Ecto neural progenitor cell (in vitro differentiated cells): ENCODE measurements around the gene SMIM45.

ENCODE experiments used
- DNase-seq: peaks from one replicate; pipeline ENCODE4 v3.0.0-alpha.2; 2018; ENCODE audit warnings: low spot score

SMIM45 gene

DNA sequence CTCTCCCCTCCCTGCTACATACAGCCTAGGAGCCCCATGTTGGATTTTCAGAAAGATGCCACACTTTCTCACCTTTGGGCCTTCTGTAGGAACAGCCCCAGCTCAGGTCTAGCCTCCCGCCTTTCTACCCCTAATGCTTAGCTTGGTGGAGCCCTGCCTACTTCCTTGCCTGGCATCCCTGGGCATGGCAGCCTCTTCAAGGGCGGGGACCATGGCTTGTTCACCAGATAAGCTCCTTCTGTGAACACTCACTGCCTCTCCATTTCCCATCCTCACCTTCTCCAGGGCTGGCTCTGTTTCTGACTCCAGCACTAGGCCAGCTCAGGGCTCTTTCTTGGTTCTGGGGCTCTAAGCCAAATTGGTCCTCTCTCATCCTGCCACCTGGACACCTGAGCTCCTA, 18.7 kb downstream of the SMIM45 start:
- no peak for DNase-seq

DNA sequence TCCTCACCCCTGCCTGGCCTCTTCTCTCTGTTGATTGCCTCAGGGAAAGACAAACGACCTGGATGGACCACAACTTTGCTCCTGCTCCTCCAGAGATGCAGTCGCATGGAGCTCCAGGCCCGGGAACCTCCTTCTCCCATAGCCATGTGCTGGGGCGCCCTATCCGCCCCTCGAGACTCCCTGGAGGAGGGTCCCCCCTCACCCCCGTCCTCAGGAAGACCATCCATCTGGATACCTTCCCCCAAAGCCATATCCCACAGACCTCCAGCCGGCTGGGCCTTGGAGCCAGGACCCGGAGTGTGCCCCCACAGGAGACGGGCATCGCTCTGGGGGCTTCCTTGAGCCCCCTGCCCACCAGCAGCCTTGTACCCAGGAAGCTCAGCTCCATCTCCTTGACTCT, 19.5 kb downstream of the SMIM45 start:
- no peak for DNase-seq

DNA sequence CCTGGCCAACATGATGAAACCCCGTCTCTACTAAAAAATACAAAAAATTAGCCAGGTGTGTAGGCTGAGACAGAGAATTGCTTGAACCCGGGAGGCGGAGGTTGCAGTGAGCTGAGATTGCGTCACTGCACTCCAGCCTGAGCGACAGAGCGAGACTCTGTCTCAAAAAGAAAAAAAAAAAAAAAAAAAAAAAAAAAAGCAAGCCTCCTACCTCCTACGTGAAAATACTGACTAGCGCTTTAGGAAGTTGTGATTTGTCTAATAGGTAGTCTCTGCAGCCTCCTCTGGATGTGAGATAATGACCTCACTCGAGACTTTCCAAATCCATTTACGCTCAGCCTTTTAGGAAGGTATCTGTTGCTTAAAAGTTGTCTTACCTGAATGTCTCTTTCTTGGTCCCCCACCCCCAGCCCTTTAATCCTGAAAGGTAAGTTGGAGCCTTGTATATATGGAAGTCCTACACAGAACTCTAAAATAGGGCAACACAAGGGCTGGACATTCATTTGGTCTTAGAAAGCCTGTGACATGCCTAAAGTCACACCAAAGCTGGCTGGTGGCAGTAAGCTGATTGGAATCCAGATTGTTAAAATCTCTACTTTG, 22.8 kb downstream of the SMIM45 start:
- DNase-seq: no peak

DNA sequence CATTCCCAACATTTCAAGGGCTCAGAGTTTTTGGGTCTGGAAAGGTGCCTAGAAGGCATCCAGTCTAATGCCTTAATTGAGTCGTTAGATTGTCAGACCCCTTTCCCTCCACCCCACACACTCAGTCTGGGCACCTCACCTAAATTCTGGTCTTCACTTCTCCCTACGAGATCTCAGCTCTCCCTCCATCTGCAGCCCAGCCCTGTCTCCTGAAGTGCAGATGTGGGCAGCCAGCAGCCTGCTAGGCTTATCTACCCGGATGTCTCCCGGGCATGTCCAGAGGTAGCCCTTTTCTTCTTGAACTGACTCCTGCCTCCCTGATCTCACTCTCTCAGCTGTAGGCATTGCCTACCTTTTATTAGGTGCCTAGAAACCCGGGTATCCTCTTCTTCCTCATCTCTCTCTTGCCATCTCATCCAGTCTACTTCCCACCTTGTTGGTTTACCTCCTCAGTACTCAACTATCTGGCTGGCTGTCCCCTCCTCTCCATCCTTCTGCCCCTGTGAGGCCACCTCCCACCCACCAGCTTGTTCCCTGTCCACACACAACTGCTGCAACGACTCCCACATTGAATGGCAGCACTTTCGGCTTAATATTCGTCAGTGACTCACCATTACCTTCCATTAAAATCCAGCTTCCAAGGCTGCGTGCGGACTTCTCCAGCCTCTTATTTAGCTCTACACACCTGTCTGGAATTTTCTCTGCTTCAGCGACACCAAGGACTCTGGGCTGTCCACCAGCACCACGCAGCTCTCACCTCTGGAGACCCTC, 23.5 kb downstream of the SMIM45 start:
- DNase-seq: no peak

DNA sequence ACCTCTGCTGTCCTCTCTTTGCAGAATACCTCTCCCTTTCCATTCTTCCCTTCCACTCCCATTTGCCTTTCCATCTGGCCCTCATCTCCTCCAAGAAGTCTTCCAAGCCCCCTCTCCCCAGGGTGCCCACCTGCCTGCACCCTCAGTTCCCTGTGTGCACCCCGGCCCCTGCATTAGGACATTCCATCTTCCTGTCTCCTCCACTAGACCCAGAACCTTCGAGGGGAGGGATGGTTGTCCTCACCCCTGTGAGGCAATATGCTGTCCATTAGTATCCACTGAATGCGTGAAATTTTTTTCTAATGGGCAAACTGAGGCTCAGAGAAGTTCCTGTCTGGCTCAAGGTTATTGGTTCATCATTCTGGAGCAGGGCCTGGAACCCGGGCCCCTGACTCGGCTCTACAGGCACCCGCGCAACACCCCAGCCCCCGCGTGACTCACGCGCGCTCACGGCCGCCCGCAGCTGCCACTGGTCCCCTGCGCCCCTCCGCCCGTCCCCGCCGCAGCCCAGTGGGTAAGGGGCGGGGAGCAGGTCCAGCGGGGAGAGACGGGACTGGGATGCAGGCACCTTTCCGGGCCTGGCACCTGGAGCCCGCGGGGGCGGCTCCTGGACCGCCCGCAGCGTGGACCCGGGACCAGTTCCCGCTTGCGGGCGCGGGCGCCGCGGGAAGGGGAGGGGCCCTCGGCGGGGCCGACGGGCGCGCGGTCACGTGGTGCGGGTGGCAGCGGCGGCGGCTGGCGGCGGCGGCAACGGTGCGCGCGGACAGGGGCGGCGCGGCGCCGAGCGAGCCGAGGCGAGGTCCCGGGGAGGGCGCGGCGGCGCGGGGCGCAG, 24.3 kb downstream of the SMIM45 start:
- DNase-seq: peak; percentile 71

DNA sequence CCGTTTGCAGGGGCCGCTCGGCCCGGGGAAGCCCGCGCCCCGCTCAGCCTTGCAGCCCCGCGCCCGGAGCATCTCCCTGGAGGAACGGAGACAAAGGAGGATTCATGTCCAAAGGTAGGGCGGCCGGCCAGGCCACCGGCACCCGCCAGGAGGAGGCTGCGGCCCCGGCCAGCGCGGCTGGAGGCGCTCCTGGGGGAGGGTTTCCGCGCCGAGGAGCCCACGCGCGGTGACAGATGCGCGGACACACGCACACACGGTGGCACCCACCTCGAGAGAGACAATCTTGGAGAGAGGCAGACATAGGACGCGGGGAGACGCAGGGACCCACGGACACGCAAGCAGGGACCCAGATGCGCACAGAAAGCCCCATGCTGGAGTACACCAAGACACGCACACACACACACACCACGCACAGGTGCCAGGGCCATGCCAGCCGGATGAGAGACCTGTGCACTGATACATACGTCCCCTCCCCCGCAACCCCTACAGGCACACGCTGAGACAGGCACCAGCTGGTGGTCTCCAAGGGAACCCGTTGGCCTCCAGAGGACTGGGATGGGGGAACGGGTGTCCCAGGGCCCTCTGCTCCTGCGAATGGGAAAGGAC, 25.1 kb downstream of the SMIM45 start:
- peak; percentile 67 for DNase-seq

DNA sequence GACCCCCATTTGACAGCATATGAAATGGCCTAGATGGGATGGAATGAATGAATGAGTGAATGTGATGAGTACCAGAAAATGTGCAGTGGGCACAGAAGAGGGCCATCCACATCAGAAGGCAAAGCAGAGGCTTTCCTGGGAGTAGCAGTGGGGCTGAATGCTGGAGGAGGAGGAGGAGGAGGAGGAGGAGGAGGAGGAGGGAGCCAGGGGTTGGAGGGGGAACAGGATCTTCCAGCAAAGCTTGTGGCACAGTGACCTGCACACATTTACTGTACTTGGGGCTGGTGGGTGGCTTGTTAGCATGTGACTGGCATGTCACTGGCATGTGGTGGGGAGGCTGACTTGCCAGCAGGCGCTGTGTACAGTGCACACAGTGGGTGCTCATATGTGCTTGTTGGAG, 26.8 kb downstream of the SMIM45 start:
- no peak for DNase-seq

DNA sequence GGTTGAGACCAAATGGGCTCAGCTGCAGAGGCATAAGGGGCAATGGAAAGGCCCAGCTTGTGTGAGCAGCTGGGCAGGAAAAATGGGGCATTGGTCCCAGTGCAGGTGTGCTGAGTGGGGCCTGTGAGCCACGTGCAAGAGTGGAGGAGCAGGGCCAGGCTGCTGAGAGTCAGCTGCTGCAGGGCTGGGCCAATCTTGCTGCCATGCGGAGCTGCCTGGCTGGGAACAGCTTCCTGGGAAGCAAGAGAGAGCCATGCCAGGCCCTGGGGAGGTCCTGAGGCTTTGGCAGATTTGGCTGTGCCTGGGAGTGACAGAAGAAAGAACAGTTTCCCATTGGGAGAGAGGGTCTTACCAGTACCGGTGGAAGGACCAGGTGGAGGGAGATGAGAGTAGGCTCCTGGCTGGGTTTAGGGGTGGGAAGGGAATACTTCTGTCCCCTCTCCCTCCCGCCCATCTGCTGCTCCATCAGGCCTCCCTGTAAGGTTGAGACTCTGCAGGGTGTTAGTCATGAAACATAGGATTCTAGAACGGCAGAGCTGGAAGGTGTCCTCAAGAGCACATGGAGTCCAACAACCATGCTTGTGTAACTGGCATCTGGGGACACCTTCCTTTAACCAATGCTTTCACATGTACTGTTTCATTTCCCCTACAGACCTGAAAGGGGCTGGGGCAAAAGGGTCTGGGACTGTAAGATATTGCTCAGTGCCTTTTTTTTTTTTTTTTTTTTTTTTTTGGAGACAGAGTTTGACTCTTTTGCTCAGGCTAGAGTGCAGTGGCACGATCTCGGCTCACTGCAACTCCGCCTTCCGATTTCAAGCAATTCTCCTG, 27.7 kb downstream of the SMIM45 start:
- no peak for DNase-seq

DNA sequence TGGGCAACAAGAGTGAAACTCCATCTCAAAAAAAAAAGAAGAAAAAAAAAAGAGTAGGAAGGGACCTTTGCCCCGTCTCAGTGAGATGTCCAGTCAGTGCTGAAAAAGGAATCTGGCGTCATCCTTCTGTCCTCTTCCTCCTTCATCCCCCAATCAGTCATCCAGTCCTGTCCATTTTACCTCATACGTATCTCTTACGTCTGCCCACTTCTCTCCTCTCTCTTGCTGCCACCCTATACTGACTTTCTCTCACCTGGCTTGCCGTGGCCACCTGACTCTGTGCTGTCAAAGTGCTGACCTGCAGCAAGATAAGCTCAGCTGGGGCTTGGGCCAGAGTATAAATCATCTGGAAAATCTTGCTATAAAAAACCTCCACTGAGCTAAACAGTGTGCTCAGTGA, 30.9 kb downstream of the SMIM45 start:
- no peak for DNase-seq

DNA sequence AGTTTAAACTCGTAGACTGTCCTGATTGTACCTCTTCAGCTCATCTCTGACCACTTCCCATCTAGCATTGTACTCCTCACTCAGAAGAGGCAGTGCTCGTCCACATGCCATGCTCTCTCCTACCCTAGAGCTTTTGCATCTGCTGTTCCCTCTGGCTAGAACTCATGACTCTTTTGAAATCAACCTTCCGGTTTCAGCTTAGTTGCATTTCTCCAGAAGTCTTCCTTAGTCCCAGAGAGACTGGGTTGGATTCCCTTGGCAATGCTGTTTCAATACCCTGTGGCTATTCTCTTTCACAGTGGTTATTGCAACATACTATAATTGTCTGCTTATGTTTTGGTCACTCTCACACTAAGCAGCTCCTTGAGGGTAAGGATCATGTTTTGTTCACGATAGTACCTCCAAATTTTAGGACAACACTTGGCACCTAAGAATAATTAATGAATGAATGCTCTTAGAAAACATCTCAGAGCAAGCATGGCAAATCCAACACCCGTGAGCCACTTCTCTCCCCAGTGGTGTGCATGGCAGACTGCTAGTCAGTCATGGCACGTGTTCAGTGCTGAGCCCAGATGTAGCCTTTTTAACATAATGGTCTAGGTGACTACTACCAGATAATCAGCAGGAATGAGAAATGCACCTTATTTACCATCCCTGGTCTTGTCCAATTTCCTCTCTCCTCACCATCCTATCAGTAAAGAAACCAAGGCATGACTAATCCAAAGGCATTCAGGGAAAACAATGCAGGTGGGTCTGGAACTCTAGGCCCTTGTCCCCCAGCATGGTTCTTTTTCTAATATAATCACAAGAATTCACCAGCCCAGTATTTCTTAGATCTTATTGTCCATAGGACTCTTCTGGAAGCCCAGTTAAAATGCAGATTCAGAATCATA, 31.8 kb downstream of the SMIM45 start:
- no peak for DNase-seq

DNA sequence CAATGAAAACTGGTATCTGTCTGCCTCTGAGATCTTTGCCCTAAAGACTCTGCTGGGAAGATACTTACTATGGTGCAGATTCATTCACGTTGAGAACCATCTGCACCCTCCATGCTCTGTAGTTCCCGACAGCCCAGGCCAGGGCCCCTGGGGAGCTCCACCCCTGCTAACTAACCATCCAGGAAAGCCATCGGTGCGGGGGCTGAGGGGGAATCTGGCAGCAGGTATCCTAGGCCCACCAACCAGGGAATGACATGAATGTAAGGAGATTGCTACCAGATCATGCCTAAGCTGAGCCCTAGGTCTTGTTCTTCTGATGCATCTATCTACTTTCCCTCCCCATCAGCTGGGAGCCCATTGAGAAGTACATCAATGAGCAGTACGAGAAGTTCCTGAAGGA, 35.3 kb downstream of the SMIM45 start:
- no peak for DNase-seq

DNA sequence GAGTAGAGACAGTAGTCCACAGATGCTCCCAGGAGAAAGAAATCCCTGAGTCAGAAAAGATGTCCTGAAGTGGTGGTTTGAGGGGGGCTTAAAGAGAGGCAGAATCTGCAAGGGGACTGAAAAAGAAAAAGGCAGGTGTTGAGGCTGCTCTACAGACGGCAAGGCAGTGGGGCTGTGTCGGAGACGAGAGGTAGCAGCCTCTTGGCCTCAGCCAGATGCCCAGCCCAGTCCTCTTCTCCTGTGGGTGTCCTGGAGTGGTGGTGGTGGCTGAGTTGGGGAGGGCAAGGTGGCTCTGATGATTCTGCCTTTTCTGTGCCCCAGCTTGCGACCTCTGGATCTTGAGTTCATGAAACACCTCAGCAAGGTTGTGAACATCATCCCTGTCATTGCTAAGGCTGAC, 37.3 kb downstream of the SMIM45 start:
- DNase-seq: no peak

DNA sequence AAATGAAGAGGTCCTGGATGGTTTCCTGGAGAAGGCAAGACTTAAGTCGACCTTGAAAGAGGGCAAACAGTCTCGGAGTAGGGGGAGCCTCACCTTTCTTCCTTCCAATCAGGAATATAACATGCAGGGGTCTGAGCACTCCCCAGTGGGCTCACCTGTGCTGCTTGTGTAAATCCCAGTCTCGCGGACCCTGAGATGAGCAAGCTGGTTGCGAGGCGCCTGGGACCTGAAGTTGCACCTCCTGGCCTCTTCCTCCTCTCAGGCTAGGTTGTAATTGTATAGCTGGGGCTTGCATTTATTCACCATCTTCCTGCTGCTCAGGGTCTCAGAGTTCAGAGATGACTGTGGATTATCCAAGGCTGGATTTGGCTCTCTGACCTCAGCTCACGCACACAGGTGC, 39.2 kb downstream of the SMIM45 start:
- no peak for DNase-seq

DNA sequence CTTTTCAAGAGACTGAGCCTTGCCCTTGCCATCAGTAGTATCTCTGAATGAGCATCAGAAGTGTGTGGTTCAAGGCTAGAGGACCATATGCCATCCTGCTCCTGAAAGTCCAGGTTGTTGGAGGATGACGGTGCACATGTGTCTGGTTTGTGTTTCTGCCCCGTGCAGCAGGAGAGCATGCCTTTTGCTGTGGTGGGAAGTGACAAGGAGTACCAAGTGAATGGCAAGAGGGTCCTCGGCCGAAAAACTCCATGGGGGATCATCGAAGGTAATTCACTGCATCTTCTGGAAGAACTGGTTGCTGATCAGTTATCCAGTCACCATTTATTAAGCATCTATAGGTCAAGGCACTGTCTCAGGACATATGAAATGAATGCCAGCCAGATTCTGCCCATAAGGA, 40.5 kb downstream of the SMIM45 start:
- DNase-seq: no peak

DNA sequence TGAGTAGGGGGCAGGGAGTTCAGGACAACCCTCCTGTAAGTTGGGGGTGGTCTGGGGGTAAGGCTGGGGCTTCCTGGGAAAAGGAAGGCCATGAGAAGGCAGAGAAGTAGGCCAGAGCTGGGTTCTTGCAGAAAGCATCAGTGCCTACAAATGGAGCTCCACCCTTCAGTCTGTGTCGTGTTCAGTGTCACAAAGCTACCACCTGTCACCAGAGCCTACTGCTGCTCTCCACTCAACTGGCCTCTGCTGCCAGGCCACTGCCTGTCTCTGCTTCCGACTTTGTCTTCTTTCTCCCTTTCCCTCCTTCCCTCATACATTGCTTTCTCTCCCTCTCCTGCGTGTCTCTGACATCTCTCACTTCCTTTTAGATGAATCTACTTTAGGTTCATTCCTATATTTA, 43.3 kb downstream of the SMIM45 start:
- no peak for DNase-seq

DNA sequence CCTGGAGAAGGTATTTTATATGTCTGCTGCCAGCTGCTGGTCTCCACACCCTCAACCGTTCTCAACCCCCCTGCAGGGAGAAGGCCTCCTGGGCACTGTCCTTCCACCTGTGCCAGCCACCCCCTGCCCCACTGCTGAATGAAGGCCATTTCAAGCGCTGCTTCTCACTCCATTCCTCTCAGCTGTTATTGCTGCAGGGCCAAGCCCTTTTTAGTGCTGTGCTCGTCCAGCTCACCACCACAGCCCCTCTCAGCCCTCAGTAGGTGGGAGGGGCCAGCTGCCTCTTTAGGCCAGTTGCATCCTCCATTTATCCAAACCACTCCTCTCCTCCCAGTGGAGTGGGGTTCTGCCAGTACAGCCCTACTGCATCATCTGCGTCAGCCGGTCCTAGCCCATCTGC, 44.9 kb downstream of the SMIM45 start:
- no peak for DNase-seq

DNA sequence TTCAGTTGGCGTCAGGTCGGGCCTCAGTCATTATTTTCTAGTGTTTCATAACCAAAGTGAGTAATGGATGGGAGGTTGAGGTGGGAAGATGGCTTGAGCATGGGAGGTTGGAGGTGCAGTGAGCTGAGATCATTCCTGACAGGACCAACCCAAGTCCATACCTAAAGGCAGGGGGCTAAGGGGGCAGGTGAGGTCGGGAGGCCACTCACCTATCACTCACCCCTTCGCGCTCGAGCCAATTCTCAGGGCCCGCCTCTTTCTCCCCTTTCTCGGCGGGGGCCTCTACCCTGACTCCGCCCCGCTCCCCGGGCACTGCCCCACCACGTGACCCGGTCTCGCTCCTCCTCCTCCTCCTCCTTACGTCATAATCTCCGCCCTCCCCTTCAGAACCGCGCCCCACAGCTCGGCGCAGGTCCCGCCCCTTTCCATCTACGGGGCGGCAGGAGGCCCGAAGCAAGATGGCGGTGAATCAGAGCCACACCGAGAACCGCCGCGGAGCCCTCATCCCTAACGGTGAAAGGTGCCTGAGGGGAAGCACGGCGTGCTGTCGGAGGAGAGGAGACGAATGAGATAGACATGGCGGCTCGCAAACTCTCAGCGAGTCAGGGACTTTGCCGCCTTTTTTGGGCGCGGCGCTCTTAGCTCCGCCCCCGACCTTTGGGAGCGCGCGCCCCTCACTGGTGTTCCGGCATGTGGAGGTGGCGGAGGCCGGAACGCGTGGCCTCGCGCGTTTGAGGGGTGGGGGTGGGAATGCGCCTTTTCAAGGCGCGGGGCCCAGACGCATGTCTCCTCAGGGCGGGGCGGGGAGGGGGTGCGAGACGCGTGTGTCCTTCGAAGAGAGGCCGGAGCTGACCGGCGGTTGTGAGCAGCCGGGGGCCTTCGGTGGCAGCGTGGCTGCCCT, 46.7 kb downstream of the SMIM45 start, which contains the start of gene WBP2NL:
Gene WBP2NL (plus strand): TSS at position 428 of the 901 bp plus-strand sequence. CDS start 31 bp downstream, at position 459.
- no peak for DNase-seq

DNA sequence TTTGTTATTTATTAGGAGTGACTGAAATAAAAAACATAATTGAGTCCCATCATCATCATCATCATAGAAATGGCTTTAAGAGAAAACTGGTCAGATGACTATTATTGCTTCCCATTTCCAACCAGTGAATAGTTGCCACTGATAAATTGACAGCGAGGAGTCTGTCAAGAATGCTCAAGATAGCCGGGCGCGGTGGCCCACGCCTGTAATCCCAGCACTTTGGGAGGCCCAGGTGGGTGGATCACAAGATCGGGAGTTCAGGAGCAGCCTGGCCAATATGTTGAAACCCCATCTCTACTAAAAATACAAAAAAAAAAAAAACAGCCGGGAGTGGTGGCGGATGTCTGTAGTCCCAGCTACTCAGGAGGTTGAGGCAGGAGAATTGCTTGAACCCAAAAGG, 48.5 kb downstream of the SMIM45 start:
- no peak for DNase-seq

DNA sequence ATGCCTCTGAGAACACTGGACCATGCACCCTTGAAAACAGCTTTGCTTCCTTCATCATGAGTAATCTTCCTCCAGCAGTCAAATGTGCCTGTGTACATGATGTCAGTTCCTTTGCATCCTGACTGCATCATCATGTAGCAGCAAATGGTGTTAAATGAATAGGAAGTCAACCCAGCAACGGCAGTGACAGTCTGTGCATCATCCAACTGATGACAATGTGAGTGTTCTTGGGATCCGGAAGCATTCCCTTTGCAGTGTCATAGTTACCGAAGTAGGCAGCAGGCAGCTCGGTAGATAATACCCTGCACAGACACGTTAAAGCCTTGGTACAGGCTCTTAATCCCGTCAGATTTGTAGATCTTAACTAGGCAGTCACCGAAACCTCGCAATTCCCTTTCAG, 49.2 kb downstream of the SMIM45 start:
- no peak for DNase-seq

DNA sequence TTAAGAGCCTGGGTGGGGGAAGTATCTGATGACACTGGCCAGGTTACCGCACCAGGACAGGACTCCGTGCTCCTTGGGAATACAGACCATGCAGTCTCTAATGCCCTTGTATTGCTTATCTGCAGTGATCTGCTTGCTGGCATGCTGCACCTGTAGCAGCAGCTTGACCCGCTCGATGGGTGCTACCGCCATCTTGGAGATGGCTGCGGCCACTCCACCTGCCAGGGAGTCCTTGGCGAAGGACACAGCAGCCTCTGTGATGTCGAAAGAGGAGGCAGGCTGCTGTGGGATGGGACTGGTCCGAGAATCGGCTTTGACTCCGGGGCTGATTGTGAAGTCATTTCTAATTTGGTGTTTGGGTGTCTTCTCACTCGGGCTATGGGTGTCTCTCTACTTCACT, 49.8 kb downstream of the SMIM45 start:
- DNase-seq: no peak
